ENCODE measurements around the gene NTM.

The NTM gene

DNA sequence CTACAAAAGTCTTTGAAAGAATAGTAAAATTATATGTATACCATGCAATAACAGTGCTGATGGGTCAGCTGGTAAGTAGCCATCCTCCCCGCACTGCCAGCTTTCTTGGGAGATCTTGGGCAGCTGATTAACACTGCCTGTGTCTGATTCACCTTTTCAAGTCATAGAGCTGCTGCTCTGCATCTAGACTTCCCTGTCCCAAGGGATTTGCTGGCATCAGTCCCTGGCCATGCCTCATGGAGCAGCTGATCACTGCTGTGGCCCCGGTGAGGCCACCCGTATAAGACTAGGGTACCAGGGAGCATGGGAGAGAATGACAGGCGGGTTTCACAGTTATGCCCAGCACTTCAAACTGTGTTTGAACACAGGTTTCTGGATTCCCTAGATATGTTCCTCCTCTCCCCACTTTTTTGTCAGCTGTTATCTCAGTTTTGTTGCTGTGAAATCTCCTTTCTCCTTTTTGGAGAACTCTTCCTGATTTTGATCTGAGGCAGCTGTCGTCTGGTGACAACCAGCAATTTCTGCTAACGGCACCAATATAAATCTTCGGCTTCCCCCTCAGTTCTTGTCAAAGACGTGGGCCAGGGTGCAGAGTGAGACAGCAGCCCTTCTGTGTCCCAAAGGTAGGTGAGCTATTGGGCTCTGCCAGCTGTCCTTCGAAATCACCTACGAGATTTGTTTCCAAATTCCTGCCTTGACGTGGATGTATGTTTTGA is 438.9 kb downstream of the NTM start:
- no peaks in the 10 kb centered on the region for H3K36me3 ChIP-seq (ENCODE audit: control insufficient read depth in 2 of 2, insufficient read depth in 1 of 2, low read length in 2 of 2)
- CTCF ChIA-PET: interaction anchor here (1.2 kb wide), 1 partner anchor 62 kb away, joined by 3 read pairs; no protein-coding TSS in a partner anchor
- no peak overlapping the region for H3K4me3 ChIP-seq (ENCODE audit: low read depth, low read length)
- POLR2A ChIA-PET: no interaction called here
- H3K27ac ChIP-seq (ENCODE audit: extremely low read depth, low read depth, low read length): no peak overlapping the region
- no peak for TF ChIP-seq ZNF426 (tag by site-specific recombination; IDR thresholded peaks at IDR 0.05)
- TF ChIP-seq ZEB2 (tag by site-specific recombination; IDR thresholded peaks at IDR 0.05): no peak
- no peak for TF ChIP-seq ZBTB17 (tag by site-specific recombination; IDR thresholded peaks at IDR 0.05)
- TF ChIP-seq ZFP69B (tag by site-specific recombination; IDR thresholded peaks at IDR 0.05): no peak
- TF ChIP-seq KLF7 (tag by site-specific recombination; IDR thresholded peaks at IDR 0.05; ENCODE audit: borderline replicate concordance): no peak
- TF ChIP-seq ZNF549 (tag by site-specific recombination; IDR thresholded peaks at IDR 0.05): no peak
- no peak for TF ChIP-seq KLF16 (tag by site-specific recombination; IDR thresholded peaks at IDR 0.05)
- TF ChIP-seq, protein P1, sequence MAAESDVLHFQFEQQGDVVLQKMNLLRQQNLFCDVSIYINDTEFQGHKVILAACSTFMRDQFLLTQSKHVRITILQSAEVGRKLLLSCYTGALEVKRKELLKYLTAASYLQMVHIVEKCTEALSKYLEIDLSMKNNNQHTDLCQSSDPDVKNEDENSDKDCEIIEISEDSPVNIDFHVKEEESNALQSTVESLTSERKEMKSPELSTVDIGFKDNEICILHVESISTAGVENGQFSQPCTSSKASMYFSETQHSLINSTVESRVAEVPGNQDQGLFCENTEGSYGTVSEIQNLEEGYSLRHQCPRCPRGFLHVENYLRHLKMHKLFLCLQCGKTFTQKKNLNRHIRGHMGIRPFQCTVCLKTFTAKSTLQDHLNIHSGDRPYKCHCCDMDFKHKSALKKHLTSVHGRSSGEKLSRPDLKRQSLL (tag by site-specific recombination; IDR thresholded peaks at IDR 0.05): no peak
- TF ChIP-seq, protein P2, sequence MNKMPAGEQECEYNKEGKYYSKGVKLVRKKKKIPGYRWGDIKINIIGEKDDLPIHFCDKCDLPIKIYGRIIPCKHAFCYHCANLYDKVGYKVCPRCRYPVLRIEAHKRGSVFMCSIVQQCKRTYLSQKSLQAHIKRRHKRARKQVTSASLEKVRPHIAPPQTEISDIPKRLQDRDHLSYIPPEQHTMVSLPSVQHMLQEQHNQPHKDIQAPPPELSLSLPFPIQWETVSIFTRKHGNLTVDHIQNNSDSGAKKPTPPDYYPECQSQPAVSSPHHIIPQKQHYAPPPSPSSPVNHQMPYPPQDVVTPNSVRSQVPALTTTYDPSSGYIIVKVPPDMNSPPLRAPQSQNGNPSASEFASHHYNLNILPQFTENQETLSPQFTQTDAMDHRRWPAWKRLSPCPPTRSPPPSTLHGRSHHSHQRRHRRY (tag by site-specific recombination; IDR thresholded peaks at IDR 0.05): no peak
- H3K4me1 ChIP-seq (ENCODE audit: control insufficient read depth, insufficient read depth, low read length): no peaks in the 10 kb centered on the region
- no peaks in the 10 kb centered on the region for H3K9me3 ChIP-seq (ENCODE audit: control insufficient read depth, insufficient read depth, low read depth, low read length)

DNA sequence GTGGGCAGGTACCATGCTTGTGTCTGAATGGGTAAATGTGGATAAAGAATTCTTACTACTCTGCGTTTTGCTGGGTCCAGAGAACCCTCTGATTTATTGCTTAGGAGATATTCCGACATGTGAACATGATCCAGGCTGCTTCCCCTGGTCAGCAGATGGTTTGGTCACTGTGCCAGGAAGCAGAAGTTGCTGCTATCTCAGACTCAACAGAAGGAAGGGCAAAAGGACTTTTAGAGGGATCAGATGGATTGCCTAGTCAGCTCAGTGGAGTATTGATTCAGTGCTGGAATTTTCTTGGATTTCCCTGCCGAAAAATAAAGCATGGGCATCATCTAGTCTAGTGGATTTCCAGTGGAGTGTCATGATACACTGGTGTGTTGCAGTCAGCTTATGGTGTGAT is 440.1 kb downstream of the NTM start:
- TF ChIP-seq ZNF16 (tag by site-specific recombination; IDR thresholded peaks at IDR 0.05; ENCODE audit: low read depth) (no peak), ZNF174 (tag by site-specific recombination; IDR thresholded peaks at IDR 0.05) (no peak), SCRT2 (tag by site-specific recombination; IDR thresholded peaks at IDR 0.05) (no peak), ZNF561 (tag by site-specific recombination; IDR thresholded peaks at IDR 0.05; ENCODE audit: borderline replicate concordance) (no peak), ZNF560 (tag by site-specific recombination; IDR thresholded peaks at IDR 0.05; ENCODE audit: borderline replicate concordance) (no peak), HOXC10 (CRISPR knock-in tag; IDR thresholded peaks at IDR 0.05) (no peak)
- TF ChIP-seq, protein P3, sequence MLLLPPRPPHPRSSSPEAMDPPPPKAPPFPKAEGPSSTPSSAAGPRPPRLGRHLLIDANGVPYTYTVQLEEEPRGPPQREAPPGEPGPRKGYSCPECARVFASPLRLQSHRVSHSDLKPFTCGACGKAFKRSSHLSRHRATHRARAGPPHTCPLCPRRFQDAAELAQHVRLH (tag by site-specific recombination; IDR thresholded peaks at IDR 0.05): no peak
- Histone ChIP-seq H3K4me3 (ENCODE audit: low read depth, low read length) (no peak overlapping the region), H3K9me3 (ENCODE audit: control insufficient read depth, insufficient read depth, low read depth, low read length) (no peaks in the 10 kb centered on the region), H3K4me1 (ENCODE audit: control insufficient read depth, insufficient read depth, low read length) (no peaks in the 10 kb centered on the region), H3K36me3 (ENCODE audit: control insufficient read depth in 2 of 2, insufficient read depth in 1 of 2, low read length in 2 of 2) (no peaks in the 10 kb centered on the region), H3K27ac (ENCODE audit: extremely low read depth, low read depth, low read length) (no peak overlapping the region)
- ChIA-PET POLR2A (no interaction called here), CTCF (interaction anchor here (1.9 kb wide), 1 partner anchor 57 kb away, joined by 4 read pairs; no protein-coding TSS in a partner anchor)

DNA sequence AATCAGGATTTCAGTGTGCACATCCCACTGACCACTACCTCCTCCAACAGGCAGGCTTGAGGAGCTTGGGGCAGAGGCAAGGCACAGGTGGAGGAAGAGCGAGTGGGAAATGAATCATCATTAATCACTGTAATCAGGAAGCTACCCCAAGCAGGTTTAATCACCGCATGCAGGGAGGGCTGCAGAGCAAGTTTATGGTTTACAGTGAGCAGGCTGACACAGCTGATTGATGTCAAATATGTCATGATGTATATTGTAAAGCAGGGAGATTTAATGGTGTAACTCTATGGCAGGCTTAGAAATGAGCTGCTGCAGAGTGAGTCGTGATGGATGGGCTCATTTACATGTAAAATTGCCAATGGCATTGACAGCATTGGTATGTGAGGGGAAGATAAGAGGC is 441.0 kb downstream of the NTM start:
- H3K36me3 ChIP-seq (ENCODE audit: control insufficient read depth in 2 of 2, insufficient read depth in 1 of 2, low read length in 2 of 2): no peaks in the 10 kb centered on the region
- POLR2A ChIA-PET: no interaction called here
- no peaks in the 10 kb centered on the region for H3K9me3 ChIP-seq (ENCODE audit: control insufficient read depth, insufficient read depth, low read depth, low read length)
- CTCF ChIA-PET: interaction anchor here (1.9 kb wide), 1 partner anchor 57 kb away, joined by 4 read pairs; no protein-coding TSS in a partner anchor
- no peak overlapping the region for H3K27ac ChIP-seq (ENCODE audit: extremely low read depth, low read depth, low read length)
- no peak overlapping the region for H3K4me3 ChIP-seq (ENCODE audit: low read depth, low read length)
- H3K4me1 ChIP-seq (ENCODE audit: control insufficient read depth, insufficient read depth, low read length): no peaks in the 10 kb centered on the region
- TF ChIP-seq ZXDB (tag by site-specific recombination; IDR thresholded peaks at IDR 0.05) (no peak), ZNF837 (tag by site-specific recombination; IDR thresholded peaks at IDR 0.05) (no peak), ZNF514 (tag by site-specific recombination; IDR thresholded peaks at IDR 0.05) (no peak), ZNF658 (tag by site-specific recombination; IDR thresholded peaks at IDR 0.05) (no peak), ZBTB21 (tag by site-specific recombination; IDR thresholded peaks at IDR 0.05) (no peak), ZNF677 (tag by site-specific recombination; IDR thresholded peaks at IDR 0.05) (no peak), ZNF214 (tag by site-specific recombination; IDR thresholded peaks at IDR 0.05; ENCODE audit: borderline replicate concordance) (no peak), OSR2 (tag by site-specific recombination; IDR thresholded peaks at IDR 0.05) (no peak), ZFP69B (tag by site-specific recombination; IDR thresholded peaks at IDR 0.05) (no peak)
- TF ChIP-seq, protein P4, sequence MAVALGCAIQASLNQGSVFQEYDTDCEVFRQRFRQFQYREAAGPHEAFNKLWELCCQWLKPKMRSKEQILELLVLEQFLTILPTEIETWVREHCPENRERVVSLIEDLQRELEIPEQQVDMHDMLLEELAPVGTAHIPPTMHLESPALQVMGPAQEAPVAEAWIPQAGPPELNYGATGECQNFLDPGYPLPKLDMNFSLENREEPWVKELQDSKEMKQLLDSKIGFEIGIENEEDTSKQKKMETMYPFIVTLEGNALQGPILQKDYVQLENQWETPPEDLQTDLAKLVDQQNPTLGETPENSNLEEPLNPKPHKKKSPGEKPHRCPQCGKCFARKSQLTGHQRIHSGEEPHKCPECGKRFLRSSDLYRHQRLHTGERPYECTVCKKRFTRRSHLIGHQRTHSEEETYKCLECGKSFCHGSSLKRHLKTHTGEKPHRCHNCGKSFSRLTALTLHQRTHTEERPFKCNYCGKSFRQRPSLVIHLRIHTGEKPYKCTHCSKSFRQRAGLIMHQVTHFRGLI (tag by site-specific recombination; IDR thresholded peaks at IDR 0.05): no peak
- TF ChIP-seq, protein P3 (tag by site-specific recombination; IDR thresholded peaks at IDR 0.05): no peak
- TF ChIP-seq, protein P5, sequence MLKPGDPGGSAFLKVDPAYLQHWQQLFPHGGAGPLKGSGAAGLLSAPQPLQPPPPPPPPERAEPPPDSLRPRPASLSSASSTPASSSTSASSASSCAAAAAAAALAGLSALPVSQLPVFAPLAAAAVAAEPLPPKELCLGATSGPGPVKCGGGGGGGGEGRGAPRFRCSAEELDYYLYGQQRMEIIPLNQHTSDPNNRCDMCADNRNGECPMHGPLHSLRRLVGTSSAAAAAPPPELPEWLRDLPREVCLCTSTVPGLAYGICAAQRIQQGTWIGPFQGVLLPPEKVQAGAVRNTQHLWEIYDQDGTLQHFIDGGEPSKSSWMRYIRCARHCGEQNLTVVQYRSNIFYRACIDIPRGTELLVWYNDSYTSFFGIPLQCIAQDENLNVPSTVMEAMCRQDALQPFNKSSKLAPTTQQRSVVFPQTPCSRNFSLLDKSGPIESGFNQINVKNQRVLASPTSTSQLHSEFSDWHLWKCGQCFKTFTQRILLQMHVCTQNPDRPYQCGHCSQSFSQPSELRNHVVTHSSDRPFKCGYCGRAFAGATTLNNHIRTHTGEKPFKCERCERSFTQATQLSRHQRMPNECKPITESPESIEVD (tag by site-specific recombination; IDR thresholded peaks at IDR 0.05): no peak

Data from HEK293 (cell line).